GM19035 (cell line): ENCODE data around the gene CNBP.

Experiments
- ATAC-seq: cut with Tn5 transposase; IDR thresholded peaks from one replicate; pipeline ENCODE4 v1.9.1; 2021; ENCODE audit not compliant: unreplicated experiment

Gene CNBP

DNA sequence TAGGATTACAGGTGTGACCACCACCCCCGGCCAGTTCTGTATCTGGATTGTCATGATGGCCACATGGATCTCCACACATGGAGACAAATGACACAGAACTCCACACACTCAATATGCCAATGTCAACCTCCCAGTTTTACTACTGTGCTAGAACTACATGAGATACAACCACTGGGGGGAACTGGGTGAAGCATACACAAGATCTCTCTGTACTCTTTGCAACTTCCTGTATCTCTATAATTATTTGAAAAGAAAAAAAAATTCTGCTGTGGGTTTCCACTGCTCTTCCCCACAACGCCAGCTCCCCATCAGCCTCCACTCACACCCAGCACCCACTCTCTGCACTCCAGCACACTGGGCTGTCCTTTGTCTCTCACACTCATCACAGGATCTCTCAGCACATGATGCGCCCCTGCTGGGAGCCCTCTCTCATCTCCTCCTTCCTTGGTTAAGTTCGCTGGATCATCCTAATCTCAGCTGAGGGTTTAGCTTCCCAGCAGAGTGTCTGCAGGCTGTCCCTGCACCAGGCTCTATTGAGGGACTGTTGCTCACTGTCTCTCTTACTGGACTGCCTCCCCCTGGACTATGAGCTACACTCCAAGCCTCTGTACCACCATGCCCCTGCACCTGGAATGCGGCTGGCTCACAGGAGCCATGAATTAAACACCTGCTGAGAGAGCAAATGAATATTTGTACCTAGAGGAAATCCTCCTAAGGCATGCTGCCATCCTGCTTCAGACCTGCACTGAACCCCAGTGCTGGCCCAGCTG is 51.4 kb downstream of the CNBP start:
- ATAC-seq = no peak

- no peak for ATAC-seq
These were observed 52.1 kb downstream of the CNBP start for GRCh38 chr3:129131465-129132088.

- no peak for ATAC-seq
These were observed 53.3 kb downstream of the CNBP start for GRCh38 chr3:129130291-129130813.

- no peak for ATAC-seq
These were observed 55.1 kb downstream of the CNBP start for GRCh38 chr3:129128357-129129155.

GRCh38 chr3:129126726-129127280 is 56.9 kb downstream of the CNBP start:
- ATAC-seq = no peak

DNA sequence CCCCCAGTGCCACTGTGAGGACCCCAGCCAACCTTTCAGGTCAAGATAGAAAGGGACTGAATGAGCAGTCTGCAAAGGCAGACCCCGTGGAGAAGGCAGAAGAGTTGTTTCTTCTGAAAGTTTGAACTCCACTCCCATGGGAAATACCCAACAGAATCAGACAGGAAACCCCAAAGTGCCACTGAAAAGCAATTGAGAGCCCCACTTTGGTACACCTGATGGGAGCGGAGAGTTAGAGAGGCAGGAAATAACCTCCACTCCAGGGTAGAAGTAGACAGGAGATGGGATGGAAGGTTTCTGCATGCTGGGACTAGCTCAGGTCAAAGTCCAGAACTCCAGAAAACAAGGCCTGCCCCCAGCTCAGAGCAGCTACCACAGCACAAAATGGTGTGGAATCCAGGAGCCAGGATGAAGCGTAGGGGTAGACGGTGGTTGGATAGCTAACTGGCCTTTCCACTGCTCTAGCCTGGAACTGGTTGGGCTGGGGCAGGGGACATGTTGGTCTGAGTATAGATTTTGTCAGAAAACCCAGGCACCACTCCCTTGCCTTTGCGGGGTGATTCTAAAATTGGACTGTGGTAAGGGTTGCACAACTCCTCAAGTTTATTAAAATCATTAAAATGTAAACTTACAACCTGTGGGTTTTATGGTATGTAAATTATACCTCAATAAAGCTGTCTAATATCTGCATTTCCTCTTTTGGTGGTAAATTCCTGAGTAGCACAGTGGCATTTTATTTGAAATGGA is 60.2 kb downstream of the CNBP start:
- no peak for ATAC-seq

GRCh38 chr3:129122412-129123011 is 61.2 kb downstream of the CNBP start:
- ATAC-seq = no peak

- ATAC-seq = peak; percentile 50
These were observed 61.8 kb downstream of the CNBP start, which contains the start of gene RAB43 for GRCh38 chr3:129121792-129122411. Gene RAB43 (minus strand): TSS chr3:129121804. CDS start chr3:129121489, 315 bp downstream.

DNA sequence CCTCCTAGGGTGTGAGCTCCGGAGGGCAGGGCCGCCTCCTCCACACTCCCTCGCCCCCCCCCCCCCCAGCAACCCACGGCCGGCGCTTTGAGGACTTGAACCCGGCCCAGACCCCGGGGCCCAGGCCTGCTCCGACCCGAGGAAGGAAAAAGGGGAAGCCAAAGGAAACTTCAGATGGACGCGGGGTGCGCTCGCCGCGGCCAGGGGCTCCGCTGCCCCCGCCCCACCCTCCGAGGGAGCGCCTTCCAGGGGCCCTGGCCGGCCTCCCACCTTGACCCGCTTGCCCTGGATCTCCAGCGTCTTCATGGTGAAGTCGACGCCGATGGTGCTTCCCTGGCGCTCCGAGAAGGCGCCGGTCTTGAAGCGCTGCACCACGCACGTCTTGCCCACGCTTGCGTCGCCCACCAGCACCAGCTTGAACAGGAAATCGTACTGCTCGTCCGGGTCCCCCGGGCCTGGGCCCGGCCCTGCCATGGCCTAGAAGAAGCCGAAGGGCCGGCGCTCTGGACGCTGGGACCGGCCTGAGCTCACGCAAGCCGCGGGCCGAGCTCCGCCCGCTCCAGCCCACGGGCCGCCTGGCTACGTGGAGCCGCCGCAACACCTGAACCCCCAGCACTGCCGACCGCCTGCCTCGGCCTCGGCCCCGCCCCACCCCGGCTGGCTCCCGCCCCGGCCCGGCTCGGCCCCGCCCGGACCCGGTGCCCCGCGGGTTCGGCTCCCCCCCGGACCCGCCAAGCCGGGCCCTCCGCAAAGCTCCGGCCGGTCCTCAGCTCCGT is 62.5 kb downstream of the CNBP start:
- ATAC-seq = peak; percentile 3

- ATAC-seq = peak; percentile 64
These were observed 63.3 kb downstream of the CNBP start for GRCh38 chr3:129120254-129121004.

DNA sequence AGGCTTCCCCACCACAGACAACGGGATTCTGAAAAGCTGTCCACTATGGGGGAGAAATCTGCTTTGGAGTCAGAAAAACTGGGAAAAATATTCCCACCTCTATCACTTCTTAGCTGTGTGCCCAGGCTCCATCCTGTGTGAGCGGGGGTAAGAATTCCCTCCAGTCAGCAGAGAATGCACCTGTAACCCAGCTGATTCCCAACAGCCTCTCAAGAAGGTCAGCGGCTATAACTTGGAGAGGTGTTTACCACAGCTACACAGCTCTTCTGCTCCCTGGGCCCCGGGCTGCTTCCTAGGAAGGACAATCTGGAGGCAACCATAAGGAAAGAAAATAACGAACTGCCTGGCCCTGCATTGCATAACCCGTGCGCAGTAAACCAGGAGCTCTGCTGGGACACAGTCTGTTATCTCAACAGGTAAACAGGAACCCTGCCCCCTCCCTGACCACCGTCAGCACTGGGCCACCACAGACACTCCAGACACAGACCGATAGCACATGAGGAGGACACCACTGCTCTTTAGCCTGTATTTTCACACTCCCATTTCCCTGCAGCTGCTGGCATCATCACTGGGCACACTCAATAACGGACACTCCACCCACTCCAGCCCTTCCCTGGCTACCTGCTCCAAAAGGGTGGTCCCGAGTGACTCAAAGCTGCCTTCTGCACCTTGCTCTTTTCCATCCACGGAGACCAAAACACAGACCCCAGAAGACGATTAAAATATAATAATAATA is 64.2 kb downstream of the CNBP start:
- no peak for ATAC-seq

DNA sequence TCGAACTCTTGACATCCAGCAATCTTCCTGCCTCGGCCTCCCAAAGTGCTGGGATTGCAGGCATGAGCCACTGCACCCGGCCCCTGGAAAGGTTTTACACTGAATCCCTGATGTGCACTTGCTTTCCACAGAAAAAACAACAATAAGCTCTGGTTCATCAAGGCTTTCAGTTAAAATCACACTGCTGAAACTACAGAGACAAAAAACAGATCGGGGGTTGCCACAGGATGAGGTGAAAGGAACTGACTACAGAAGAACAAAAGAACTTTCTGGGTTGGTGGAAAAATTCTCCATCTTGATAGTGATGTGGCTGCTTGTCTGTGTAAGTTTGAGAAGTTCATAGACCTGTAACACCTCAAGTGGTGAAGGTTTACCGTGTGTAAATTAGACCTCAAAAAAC is 65.0 kb downstream of the CNBP start:
- ATAC-seq = no peak
